Activated CD8-positive, alpha-beta memory T cell treated with anti-CD3 and anti-CD28 coated beads for 4 hours (primary cell): ENCODE measurements around the gene NCAM1.
"Not testable (repeated sequence)": the region's sequence is repeated elsewhere in the genome, so short reads cannot be mapped to it uniquely, and the experiment has no call there.

Source experiments
- DNase-seq, 2 donors: peaks; one replicate each; pipeline ENCODE4 v3.0.0-alpha.2; 2020; ENCODE audit warnings: low read depth in 2 of 2

Gene NCAM1

GRCh38 chr11:113274713-113275582, 313.7 kb downstream of the NCAM1 start:
- DNase-seq, result no peak

GRCh38 chr11:113275602-113276001, 314.4 kb downstream of the NCAM1 start:
- DNase-seq, result no peak

GRCh38 chr11:113276466-113276865, 315.2 kb downstream of the NCAM1 start:
- no peak for DNase-seq

GRCh38 chr11:113277907-113278306, 316.7 kb downstream of the NCAM1 start:
- DNase-seq, result no peak

- no peak for DNase-seq
Observed at GRCh38 chr11:113278481-113278880, 317.3 kb downstream of the NCAM1 start.

- no peak for DNase-seq
Observed at GRCh38 chr11:113278925-113279324, 317.7 kb downstream of the NCAM1 start.

- no peak for DNase-seq
Observed at GRCh38 chr11:113279591-113279990, 318.4 kb downstream of the NCAM1 start.

GRCh38 chr11:113281052-113281725, 320.0 kb downstream of the NCAM1 start:
- no peak for DNase-seq

GRCh38 chr11:113282898-113283437, 321.7 kb downstream of the NCAM1 start:
- DNase-seq, result no peak

- no peak for DNase-seq
Observed at GRCh38 chr11:113283881-113284280, 322.7 kb downstream of the NCAM1 start.

- DNase-seq, result no peak
Observed at GRCh38 chr11:113286009-113286408, 324.8 kb downstream of the NCAM1 start.

- DNase-seq, result no peak
Observed at GRCh38 chr11:113286509-113287497, 325.6 kb downstream of the NCAM1 start.

GRCh38 chr11:113287801-113288200, 326.6 kb downstream of the NCAM1 start:
- DNase-seq, result no peak

GRCh38 chr11:113288286-113288863, 327.2 kb downstream of the NCAM1 start:
- no peak for DNase-seq

GRCh38 chr11:113289431-113290187, 328.4 kb downstream of the NCAM1 start:
- peak; percentile 10 to 11 for DNase-seq

GRCh38 chr11:113293936-113294335, 332.7 kb downstream of the NCAM1 start:
- no peak for DNase-seq

GRCh38 chr11:113295993-113296392, 334.8 kb downstream of the NCAM1 start:
- DNase-seq, result no peak

GRCh38 chr11:113296447-113297205, 335.4 kb downstream of the NCAM1 start:
- no peak for DNase-seq

- DNase-seq, result not testable (repeated sequence)
Observed at GRCh38 chr11:113298496-113298895, 337.3 kb downstream of the NCAM1 start.

- DNase-seq, result no peak
Observed at GRCh38 chr11:113304916-113305315, 343.7 kb downstream of the NCAM1 start.
